ENCODE measurements around the gene THRB.

The THRB gene

GRCh38 chr3:24349367-24350019 is 145.2 kb downstream of the THRB start:
- no peak for DNase-seq (ENCODE audit: low spot score)

GRCh38 chr3:24348348-24348747 is 146.3 kb downstream of the THRB start:
- DNase-seq (ENCODE audit: low spot score): no peak

DNA sequence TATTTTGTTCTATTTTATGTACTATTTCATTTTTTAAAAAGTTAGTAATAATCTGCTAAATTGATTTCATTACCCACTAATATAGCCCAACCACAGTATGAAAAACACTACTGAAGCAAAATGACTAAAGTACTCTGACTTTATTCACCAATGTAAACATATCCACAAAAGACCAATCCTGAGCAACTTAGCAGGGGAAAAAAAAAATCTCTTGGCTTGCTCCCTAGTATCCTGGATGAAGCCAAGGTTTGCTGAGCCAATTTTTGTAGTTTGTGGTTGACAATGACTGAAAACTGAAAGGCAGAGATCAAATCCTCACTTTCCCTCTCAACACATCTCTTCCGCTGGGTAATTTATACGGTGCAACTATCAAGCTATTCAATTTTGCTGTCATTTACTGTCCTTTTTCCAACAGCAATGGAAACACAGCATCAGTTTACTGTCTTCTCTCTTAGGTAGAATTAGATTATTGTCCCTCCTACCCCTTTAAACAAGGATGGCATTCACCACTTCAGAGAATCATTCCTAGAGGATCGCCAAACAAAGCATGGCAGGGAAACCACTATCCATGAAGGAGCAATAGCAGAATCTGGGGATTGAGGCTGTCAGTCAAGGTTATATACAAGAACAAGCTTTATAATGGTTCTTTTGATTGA is 149.7 kb downstream of the THRB start:
- DNase-seq (ENCODE audit: low spot score): no peak

- peak; percentile 31 for DNase-seq (ENCODE audit: low spot score)
These were observed 151.4 kb downstream of the THRB start for GRCh38 chr3:24343084-24343783.

- no peak for DNase-seq (ENCODE audit: low spot score)
These were observed 152.4 kb downstream of the THRB start for GRCh38 chr3:24342275-24342674.

- DNase-seq (ENCODE audit: low spot score): no peak
These were observed 153.0 kb downstream of the THRB start for GRCh38 chr3:24341668-24342067.

- DNase-seq (ENCODE audit: low spot score): no peak
These were observed 153.7 kb downstream of the THRB start for GRCh38 chr3:24340966-24341365.

DNA sequence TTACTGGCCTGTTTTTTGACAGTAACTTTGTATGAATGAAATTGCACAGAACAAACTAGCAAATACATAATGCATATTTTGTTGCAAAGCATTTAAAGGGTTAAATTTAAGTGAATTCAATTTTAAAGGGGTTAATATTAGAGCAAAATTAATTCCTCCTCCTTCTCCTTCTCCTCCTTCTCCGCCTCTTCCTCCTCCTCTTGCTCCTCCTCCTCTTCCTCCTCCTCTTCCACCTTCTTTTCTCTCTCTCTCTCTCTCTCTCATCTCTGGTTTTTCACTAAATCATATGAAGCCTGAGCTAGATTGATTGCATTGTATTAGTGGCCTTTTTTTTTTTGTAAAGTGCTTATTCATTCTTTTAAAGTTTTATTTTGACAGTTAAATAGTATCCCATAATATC is 154.5 kb downstream of the THRB start:
- DNase-seq (ENCODE audit: low spot score): no peak

DNA sequence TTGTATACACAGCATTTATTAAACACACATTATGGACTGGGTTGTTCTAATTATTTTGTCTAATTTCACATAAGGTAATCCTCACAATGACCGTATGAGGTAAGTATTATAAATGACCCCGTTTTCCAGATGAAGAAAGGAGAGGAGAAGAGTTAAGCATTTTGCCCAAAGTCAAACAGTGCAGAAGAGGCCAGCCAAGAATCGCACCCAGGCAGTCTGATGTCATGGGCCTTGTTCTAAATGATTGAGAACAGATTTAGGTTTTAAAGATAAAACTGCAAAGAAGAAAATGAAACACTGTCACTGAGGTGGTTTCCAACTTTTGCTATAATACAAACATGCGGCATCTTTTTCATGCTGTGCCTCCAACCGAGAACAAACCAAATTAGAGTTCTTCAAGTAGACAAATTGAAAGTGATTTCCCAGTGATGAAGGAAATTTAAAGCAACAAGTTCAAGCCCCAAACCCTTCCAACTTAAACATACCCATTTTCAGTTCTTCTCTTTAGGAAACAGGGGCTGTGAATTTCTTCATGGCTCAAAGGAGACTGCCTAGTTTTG is 155.3 kb downstream of the THRB start:
- no peak for DNase-seq (ENCODE audit: low spot score)

DNA sequence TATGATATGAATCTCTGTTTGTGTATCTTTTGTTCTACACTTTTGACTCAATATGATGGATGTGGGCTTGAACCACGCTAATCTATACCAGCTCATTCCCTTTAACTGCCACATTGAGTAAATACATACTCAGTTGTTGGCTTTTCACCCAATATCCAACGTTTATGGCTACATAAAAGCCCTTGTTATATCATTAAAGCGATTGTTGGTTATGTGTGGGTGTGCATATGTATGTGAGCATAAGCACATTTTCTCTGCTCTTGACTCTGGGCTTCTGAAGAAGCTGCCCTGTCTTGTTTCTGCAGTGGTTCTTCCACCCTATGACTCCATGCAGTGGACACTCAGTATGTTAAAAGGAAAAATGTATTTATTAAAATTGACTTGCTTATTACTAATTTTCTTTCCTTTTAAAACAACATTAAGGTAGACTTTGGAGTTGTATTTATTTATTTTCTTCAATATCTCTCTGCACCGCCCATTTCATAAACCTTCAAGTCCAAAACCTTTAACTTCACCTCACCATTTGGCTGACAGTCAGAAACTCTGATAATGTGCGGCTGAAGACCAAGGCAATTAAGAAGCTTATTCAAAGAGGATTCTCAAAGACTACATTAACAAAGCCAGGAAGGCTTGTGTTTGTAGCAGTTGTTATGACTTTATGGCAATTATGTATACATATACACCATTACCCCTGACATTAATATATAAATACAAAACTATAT is 156.1 kb downstream of the THRB start:
- DNase-seq (ENCODE audit: low spot score): no peak

DNA sequence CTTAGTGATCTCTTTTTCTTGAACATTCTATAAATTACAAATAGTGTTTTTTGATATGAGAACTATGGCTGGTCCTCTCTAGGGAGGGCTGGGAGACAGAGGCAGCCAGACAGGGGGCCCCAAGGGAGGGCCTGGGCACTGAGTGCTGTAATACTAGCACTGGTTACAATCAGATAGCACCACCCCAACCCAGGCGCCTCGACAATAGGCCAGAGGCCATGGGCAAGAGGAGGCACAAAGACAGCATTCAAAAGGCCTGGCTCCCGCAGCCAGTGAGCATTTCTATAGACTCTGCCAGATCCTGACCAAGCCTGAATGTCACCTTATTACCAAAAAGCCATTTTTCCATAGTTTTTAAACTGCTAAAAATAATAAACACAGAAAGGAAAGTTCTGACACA is 158.5 kb downstream of the THRB start:
- DNase-seq (ENCODE audit: low spot score): no peak

DNA sequence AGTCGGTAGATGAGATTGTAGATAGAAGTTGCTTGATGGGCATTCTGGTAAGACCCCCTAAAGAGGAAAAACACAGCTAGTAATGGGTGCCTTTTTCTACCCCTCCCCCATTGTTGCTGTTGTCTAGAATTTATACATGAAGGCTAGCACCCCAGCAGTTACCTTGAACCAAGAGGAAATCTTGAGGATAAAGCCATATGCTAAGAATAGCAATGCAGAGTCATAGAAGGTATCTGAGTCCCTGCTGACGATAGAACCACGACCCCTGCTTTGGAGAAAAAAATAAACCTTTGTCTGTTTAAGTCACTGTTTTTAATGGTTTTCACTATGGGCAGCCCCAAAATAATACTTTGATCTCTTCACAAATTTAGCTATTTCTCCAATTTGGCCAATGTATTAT is 162.6 kb downstream of the THRB start:
- DNase-seq (ENCODE audit: low spot score): no peak

DNA sequence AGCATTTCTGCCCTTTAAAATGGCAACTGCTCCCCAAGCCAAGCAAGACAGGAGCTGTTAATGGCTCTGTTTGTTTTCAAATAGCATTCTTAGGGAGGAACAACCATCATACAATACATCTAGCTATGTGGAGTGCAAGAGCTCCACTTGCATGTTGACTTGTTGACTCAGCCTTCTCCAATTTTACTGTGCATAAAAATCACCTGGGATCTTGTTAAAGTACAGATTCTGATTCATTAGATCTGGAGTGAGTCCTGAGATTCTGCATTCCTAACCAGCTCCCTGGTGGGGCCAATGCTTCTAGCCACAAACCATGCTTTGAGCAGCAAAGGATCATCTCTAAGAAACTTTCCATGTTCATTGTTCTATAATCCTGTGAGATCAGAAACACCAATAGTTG is 171.4 kb downstream of the THRB start:
- DNase-seq (ENCODE audit: low spot score): no peak

- DNase-seq (ENCODE audit: low spot score): no peak
These were observed 174.0 kb downstream of the THRB start for GRCh38 chr3:24320601-24321000.

- DNase-seq (ENCODE audit: low spot score): no peak
These were observed 175.9 kb downstream of the THRB start for GRCh38 chr3:24318677-24319287.

DNA sequence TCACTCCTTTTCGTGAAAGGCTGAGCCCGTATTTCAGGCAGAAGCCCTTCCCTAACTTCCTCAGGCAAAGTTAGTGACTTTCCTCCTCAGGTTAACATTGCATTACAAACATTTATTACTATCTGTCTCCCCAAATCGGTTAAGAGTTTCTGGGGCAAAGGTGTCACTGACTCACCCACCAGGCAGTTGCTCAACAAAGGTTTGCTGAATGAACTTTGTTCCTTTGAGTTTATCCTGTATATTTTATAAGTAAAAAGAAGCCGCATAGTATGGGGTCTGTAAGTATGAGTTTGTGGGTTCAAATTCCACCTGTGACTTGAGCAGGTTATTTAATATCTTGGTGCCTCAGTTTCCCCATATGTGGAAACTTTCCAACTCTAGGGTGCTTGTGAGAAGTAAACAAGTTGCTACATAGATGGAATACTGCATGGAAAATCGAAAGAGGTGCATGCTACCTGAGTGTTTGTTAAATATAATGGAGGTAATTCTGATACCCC is 177.7 kb downstream of the THRB start:
- DNase-seq (ENCODE audit: low spot score): peak; percentile 37

DNA sequence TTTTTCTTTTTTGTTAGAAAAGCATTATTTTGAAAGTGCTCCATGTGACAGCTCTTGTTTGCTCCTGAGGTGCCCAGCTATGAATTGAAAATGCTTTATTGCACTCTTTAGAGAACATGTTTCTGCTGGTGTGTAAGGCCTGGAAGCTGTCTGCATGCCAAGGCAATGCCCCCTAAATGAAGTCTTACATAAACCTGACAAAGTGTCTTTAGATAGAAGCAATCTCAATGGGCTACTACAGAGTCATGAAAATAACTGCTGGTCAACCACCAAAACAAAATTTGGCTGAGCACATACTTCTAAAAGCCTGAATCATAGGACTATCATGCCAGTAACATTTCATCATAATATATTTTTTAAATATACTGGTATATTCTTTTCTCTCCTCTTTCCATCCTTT is 178.7 kb downstream of the THRB start:
- DNase-seq (ENCODE audit: low spot score): no peak

GRCh38 chr3:24315356-24315755 is 179.3 kb downstream of the THRB start:
- no peak for DNase-seq (ENCODE audit: low spot score)

- no peak for DNase-seq (ENCODE audit: low spot score)
These were observed 182.8 kb downstream of the THRB start for GRCh38 chr3:24311881-24312280.

DNA sequence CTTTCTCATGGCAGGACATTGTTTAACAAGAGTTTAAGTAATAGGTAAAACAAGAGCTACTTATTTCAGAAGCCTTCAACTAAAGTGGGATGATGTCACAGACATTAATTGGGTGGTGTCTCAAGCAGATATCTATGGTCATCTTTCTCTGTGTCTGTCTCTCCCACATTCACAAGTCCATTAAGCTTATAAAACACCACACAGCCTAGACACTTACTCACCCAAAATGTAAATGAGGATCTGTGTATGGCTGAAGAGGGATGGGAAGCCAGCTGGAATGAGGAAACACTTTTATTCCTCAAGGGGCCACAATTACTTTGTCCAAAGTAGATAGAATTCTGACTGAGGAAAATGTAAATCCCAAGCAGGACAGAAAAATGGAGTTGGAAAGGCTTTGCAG is 183.8 kb downstream of the THRB start:
- DNase-seq (ENCODE audit: low spot score): no peak

- no peak for DNase-seq (ENCODE audit: low spot score)
These were observed 188.1 kb downstream of the THRB start for GRCh38 chr3:24306518-24306917.

Measured in SW480 (cell line).